Gastrocnemius medialis (tissue), 4 donors: ENCODE data around the gene SPACA4.

ENCODE experiments used
- CTCF ChIP-seq, 5 experiments: fragments of 450-650 bp in 3 of 5; fragments of 200-600 bp in 2 of 5; sonication (generic) in 2 of 5; IDR thresholded peaks in 4 of 5; conservative IDR thresholded peaks in 1 of 5; 1 replicate in 4 of 5; 2 replicates in 1 of 5; pipeline ENCODE4 v1.5.1; 2016 to 2019; ENCODE audit warnings: antibody characterized with exemption in 5 of 5, mild to moderate bottlenecking in 3 of 5, moderate library complexity in 3 of 5
- POLR2A ChIP-seq, 2 donors: fragments of 450-650 bp; IDR thresholded peaks; one replicate each; pipeline ENCODE4 v1.6.1; 2017; ENCODE audit warnings: antibody characterized with exemption in 2 of 2, mild to moderate bottlenecking in 2 of 2, moderate library complexity in 2 of 2

- TF ChIP-seq CTCF (IDR thresholded peaks at IDR 0.05 in 4 of 5, conservative IDR thresholded peaks at IDR 0.05 in 1 of 5) (no peak), POLR2A (IDR thresholded peaks at IDR 0.05) (no peak)
Measured at GRCh38 chr19:48611872-48612271, 5.3 kb downstream of the SPACA4 start.
